DMS114 treated with DMSO at 0.1 percent for 48 hours (cell line): ENCODE data around the gene ERRFI1.
"Not testable (repeated sequence)": the region's sequence is repeated elsewhere in the genome, so short reads cannot be mapped to it uniquely, and the experiment has no call there.

Experiments used
- DNase-seq: peaks from one replicate; lab custom pipeline; 2025; ENCODE audit not compliant: unreplicated experiment; lab: John Stamatoyannopoulos, UW

Gene ERRFI1, protein sequence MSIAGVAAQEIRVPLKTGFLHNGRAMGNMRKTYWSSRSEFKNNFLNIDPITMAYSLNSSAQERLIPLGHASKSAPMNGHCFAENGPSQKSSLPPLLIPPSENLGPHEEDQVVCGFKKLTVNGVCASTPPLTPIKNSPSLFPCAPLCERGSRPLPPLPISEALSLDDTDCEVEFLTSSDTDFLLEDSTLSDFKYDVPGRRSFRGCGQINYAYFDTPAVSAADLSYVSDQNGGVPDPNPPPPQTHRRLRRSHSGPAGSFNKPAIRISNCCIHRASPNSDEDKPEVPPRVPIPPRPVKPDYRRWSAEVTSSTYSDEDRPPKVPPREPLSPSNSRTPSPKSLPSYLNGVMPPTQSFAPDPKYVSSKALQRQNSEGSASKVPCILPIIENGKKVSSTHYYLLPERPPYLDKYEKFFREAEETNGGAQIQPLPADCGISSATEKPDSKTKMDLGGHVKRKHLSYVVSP

DNA sequence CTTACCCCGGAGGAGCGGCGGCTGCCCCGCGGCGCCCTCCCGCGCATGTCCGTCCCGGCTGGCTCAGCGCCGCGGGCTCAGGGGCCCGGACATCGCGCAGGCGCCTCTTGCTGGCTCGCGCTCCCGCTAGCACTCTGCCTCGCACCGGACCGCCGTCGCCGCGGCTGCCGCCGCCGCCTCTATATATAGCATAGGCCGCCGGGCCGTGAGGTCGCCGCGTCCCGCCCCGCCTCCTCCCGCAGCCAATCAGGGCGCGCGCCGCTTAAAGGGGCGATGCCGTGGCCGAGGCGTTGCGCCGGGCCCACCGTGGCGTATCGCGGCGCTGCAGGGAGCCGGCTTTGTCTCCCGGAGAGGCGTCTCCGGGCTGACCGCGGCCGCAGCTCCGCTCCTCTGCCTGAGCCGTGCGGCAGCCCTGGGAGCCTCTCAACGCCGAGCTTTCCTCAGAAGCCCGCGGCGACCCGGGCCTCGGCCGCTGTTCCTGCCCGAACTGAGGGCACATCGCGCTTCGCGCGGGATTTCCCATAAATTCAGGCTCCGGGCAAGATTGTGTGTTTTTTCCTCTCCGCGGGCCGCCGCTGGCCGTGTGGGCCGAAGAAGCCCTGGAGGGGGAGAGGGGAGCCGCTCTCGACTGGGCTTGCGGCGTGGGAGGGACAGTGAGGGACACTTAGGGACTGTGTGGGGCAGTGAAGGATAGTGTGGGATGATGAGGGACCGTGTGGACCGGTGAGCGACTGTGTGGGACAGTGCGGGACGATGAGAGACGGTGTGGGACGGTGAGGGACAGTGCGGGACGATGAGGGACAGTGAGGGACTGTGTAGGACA is at the start of gene ERRFI1:
TSS of gene ERRFI1 (minus strand) at position 157 of the 823 bp plus-strand sequence. CDS start 10,690 bp downstream, outside the sequence.
- peak; percentile 75 for DNase-seq

DNA sequence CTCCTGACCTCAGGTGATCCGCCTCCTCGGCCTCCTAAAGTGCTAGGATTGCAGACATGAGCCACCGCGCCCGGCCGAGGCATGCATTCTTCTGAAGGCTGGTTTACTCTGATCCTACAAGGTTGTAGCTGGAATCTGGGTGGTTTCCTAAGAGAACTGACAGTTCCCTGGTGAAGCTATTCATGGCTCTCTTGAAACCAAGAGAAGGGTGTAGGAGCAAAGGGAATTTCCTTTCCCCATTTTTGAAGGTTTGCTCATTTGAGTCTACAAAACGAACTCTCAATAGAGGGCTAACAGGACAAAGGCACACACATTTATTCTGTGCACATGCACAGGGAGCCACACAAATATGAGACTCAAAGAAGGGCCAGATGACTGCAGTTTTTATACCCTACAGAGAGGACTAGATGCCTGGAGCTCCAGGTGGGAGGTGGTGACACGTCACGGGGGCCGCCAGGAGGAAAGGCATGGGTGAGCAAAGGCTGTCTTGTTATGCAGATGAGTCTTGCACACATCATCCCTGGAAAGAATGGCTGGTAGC is 49.5 kb upstream of the ERRFI1 start:
- no peak for DNase-seq

DNA sequence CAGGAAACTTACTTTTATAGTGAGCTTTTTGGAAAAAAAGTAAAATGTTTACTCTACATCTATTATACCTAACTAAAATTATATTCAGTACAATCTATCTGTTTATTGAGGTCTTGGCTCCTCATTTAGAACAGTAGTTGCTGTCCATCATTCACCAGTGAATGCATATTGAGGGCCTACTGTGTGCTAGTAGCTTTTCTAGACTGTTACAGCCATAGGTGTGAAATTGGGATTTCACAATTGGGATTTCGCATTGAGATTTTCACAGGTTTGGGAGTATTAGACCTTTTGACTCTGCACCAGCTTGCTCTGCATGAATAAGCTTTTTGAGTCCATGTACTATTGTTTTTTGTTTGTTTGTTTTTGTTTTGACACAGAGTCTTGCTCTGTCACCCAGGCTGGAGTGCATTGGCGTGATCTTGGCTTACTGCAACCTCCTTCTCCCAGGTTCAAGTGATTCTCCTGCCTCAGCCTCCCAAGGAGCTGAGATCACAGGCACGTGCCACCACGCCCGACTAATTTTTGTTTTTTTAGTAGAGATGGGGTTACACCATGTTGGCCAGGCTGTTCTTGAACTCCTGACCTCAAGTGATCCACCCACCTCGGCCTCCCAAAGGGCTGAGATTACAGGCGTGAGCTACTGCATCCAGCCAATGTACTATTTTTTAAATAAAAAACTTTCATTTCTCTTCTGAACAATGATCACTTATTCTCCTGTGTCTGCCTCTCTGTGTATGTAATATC is 47.2 kb upstream of the ERRFI1 start:
- no peak for DNase-seq

DNA sequence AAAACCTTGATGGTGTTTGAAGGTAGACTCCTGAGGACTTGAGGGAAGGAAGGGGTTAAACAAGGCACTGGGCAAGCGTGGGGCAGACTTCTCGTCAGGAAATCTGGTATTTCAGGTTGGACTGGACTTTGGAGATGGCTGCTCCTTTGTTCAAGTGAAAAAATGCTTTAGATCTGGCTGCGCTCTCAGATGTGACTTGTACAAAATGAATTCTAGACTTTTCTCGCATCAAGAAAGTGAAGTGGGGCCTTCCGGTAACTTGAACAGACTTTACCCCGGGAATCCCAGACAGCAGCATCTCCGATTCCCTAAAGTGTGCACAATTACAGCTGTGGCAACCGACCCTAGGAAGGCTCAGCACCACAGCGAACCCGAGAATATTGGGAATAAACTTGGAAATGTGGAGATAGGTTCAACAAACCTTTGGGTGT is 44.3 kb upstream of the ERRFI1 start:
- DNase-seq, result no peak

DNA sequence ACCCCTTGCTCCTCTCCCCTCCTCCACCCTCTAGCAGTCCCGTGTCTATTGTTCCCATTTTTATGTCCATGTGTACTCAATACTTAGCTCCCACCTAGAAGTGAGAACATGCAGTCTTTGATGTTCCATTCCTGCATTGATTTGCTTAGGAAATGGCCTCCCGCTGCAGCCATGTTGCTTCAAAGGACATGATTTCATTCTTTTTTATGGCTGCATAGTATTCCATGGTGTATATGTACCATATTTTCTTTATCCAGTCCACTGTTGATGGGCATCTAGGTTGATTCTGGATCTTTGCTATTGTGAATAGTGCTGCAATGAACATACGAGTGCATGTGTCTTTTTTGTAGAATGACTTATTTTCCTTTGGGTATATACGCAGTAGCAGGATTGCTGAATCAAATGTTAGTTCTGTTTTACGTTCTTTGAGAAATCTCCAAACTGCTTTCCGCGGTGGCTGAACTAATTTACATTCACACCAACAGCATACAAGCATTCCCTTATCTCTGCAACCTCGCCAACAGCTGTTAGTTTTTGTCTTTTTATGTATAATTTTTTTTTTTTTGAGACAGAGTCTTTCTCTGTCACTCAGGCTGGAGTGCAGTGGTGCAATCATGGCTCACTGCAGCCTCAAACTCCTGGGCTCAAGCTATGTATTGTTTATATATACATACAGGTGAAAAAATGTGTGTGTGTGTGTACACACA is 43.7 kb upstream of the ERRFI1 start:
- DNase-seq, result not testable (repeated sequence)

DNA sequence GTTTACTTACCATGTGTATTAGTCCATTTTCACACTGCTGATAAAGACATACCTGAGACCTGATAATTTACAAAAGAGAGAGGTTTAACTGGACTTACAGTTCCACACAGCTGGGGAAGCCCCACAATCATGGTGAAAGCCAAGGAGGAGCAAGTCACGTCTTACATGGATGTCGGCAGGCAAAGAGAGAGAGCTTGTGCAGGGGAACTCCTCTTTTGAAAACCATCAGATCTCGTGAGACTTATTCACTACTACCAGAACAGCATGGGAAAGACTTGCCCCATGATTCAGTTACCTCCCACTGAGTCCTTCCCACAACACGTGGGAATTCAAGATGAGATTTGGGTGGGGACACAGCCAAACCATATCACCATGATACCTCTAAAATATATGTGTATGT is 39.3 kb upstream of the ERRFI1 start:
- no peak for DNase-seq

DNA sequence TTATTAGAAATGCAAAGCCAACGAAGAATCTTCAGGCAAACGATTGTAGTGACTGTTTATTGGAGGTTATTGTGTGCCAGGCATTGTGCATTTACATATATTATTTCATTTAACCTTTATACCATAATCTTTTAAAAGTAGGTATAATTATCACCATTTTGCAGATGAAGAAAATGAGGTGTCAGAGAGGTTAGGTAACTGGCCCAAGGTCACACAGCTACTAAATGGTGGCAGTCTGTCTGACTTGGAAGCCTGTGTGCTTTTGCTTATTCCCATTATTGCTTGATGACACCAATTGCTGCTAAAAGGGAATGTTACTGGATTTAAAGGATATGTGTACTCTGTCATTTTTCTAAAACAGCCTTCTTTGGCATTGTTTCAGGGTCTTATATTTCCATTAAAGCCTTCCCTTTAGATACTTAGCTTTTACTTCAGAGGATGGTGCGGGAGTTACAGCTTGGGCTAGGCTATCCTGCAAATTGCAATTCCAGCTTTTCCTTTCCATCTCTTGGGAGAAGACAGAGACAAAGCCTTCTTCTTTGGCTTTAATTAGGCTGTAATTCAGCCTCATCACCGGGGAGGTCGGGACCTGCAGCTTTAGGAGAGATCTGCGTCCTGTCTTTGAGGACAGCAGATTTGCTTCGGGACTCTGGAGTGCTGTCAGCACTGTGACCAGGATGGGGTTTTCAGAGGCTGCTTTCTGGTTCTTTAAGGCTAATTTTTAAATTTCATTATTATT is 37.4 kb upstream of the ERRFI1 start:
- no peak for DNase-seq

DNA sequence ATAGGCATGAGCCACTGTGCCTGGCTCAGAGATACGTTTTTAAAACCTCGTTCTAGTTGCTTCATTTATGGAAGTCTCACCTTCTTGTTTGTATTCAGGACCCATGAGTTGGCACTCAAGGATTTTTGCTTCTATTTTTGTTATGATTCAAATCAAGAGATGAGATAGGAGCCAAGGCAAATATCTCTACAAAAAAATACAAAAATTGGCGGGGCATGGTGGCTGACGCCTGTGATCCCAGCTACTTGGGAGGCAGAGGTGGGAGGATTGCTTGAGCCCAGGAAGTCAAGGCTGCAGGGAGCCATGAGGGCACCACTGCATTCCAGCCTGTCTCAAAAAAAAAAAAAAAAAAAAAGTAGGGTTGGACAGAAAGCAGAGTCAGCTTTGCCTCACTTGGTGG is 36.8 kb upstream of the ERRFI1 start:
- no peak for DNase-seq

DNA sequence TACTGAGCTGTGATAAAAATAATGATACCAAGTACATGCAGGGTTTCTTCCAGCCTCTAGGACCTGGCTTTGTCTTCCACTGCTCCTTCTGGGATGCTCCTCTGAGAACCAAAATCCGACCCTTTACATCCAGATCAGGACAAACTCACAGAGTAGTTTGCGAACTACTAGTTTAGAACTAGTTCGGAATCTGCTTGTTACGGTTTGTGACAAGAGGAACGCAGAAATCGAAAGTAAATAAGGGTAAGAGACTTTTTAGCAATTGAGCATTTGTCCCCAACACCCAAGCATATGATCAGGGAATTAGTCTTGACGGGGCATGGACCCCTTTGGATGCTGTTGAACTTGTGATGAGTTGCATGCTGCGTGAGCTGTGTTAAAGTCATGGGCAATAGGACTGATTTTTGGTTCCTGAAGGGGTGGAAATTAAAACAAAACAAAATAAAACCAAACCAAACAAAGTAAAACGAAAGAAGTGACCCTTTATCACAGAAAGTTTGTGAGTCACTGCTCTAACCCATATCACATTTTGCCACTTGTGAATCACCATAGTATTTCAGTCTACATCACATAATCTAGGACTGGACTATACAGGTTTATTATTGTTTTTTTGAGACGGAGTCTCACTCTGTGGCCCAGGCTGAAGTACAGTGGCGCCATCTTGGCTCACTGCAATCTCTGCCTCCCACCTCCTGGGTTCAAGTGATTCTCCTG is 35.7 kb upstream of the ERRFI1 start:
- DNase-seq, result no peak

DNA sequence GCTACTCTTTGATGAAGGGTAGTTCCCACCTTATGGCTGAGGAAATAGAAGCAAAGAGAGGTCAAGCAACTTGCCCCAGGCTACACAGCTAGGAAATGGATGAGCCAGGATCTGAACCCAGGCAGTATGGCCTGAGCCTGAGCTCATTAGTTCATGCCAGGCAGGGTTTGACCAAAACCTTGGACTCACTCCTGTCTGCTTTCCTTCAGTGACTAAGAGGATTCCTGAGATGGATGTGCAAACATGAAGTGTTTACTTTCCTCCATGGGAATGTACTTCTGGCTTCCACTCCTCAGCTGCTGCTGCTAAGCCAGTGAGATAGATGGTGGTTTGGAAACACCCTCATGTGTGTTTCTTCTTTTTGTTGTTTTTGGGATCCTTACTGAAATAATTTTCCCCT is 35.1 kb upstream of the ERRFI1 start:
- DNase-seq, result no peak

DNA sequence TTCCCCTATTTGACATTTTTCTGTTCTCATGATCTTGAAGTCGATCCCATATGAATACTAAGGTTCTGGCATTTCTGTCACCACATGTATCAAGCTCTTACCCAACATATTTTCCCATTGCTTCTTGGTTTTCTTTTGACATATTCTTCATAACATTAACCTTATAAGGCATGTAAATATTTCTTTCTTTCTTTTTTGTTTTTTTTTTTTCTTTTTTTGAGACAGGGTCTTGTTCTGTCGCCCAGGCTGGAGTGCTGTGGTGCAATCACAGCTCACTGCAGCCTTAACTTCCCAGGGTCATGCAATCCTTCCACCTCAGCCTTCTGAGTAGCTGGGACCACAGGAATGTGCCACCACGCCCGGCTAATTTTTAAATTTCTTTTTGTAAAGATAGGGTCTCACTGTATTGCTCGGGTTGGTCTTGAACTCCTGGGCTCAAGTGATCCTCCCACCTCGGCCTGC is 33.1 kb upstream of the ERRFI1 start:
- DNase-seq, result no peak

DNA sequence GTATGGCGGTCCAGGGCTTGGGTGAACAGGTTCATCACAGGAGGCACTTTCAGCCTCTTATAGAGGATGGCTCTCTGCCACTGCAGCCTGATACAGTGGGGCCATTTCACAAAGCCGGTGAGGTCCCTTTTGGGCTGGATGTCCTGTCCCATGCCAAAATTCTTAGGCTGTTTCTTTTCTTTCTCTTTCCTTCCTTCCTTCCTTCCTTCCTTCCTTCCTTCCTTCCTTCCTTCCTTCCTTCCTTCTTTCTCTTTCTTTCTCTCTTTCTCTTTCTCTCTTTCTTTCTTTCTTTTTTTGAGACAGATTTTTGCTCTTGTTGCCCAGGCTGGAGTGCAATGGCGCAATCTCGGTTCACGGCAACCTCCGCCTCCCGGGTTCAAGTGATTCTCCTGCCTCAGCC is 31.7 kb upstream of the ERRFI1 start:
- not testable (repeated sequence) for DNase-seq

DNA sequence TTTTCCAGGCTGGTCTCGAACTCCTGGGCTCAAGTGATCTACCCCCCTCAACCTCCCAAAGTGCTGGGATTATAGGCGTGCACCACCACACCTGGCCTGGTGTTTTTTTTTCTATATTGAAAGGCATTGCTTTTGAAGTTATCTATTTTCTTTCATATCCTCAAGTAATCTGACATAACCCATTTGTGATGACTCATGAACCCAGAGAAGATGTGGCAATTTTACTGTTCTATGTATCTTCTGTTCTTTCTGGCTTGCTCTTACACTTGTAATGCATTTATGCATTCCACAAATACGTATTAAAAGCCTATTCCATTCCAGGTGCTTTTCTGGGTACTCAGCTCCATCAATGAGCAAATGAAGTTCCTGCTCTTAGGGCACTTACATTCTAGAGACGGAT is 29.9 kb upstream of the ERRFI1 start:
- no peak for DNase-seq

DNA sequence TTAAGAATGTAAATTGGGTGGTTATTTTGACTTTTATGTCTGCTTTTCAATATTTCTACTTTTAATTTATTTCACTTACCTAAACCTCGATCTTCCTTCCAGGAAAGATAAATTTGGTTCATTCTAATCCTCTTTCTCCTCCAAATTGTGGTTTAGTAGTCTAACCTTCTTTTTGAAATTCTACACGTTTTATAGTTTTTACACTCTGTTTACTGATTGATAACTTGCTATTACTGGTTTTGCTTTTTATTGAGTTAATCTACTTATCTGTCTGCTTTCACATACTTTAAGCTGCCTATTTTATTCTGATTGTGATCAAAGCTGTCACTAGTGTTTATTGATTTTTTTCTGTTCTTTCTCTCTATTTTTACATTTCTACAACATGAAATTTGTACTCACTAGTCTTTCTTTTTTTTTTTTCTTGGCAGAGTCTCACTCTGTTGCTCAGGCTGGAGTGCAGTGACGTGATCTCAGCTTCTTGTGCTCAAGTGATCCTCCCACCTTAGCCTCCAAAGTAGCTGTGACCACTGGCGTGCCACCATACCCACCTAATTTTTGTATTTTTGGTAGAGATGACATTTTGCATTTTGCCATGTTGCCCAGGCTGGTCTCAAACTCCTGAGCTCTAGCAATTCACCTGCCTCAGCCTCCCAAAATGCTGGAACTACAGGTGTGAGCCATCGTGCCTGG is 27.9 kb upstream of the ERRFI1 start:
- no peak for DNase-seq

DNA sequence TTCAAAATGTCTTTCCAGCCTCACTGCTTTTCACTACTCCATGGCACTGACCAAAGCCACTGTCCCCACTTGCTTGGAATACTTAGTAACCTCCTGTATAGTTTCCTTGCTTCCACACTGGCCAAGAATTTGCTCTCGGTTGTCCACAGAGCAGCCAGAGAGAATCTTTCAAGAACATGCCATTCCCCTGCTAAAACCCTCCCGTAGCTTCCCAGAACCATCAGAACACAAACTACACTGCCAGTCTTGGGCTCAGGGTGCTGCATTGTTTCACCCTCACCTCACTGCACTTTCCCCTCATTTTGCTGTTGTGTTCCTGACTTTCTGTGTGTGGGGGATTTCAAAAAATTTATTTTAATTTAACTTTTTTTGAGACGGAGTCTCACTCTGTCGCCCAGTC is 25.5 kb upstream of the ERRFI1 start:
- no peak for DNase-seq

DNA sequence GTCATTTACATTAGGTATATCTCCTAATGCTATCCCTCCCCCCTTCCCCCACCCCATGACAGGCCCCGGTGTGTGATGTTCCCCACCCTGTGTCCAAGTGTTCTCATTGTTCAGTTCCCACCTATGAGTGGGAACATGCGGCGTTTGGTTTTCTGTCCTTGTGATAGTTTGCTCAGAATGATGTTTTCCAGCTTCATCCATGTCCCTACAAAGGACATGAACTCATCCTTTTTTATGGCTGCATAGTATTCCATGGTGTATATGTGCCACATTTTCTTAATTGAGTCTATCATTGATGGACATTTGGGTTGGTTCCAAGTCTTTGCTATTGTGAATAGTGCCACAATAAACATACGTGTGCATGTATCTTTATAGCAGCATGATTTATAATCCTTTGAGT is 23.1 kb upstream of the ERRFI1 start:
- not testable (repeated sequence) for DNase-seq

DNA sequence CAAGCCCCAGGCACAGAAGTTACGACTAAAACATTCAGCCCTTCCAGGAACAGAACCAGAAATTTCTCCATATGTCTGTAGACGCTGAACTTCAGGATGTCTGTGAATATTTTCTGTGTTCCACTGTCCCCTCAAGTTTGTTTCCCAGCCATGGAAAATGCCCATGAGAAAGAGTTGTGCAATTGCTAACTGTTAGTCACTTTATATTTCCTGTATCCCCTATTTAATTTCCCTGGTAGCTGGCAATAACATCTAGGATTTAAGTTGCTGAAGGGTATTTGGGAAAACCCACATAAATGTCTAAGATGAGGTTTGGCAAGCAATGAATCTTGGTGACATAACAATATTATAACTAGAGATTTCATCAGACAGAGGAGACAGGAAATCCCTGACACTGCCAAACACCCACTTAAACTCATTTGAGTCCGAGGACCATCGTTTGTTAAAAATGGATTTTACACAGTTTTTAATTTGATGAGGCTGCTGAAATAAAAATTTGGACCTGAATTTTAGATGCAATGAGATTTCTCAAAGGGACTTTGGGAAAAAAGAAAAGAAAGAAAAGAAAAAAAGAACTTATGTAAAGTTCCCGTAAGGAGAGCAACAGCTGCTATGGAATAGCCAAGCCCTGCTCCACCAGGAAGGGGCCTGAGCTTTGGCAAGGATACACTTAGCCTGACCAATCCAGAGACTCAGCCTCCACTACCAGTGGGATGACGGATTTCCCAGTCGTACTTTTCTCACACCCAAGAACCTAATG is 21.8 kb upstream of the ERRFI1 start:
- no peak for DNase-seq

DNA sequence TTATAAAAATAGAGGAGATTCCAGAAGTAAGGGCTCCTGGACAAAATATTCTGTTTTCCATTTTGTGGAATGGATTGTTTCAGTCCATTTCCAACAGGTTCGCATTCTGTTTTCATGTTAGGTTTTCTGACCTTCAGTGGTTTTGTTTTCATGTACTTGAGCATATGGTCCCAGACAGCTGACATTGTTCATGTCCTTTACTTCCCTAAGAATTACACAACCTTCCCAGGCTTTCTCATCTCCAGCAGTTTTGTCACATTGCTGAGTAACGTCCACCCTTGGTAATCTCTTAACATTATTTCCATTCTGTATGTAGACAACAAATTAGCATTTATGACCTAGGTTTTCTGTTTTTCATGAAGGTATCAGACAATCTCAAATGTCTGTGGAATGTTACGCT is 21.0 kb upstream of the ERRFI1 start:
- DNase-seq, result no peak
